ENCODE measurements around the gene LRRC59.

Gene LRRC59

DNA sequence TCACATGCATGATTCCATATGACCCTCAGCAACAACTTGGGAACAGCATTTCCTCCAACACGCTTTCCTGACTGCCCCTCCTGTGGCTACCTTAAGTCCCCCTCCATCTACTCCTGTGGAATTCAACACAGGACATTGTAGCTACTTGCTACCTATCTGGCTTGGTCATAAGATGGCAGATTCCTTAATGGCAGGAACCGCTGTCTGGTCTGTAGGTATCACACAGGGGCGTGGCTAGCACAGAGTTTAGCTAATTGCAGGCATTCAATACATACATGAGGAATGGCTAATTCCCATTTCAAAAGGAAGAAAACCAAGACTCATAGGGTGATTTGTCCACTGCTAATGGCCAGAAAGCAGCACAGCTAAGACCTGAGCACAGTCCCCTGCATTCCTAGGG lies 8.6 kb downstream of the LRRC59 start:
- Mint-ChIP-seq H3K27ac (no peak overlapping the region), H3K36me3 (ENCODE audit: low read depth) (peaks cover 83% of the 10 kb centered on the region), H3K9me3 (no peaks in the 10 kb centered on the region), H3K4me3 (no peak overlapping the region), H3K27me3 (ENCODE audit: low read depth, poor library complexity) (peaks cover 3% of the 10 kb centered on the region), H3K4me1 (peaks cover 8% of the 10 kb centered on the region)
- no peak for DNase-seq
- TF ChIP-seq CTCF (IDR thresholded peaks at IDR 0.05) = no peak

- DNase-seq = no peak
- peaks cover 8% of the 10 kb centered on the region for H3K4me1 Mint-ChIP-seq
- H3K27ac Mint-ChIP-seq = no peak overlapping the region
- H3K27me3 Mint-ChIP-seq (ENCODE audit: low read depth, poor library complexity) = peaks cover 3% of the 10 kb centered on the region
- H3K36me3 Mint-ChIP-seq (ENCODE audit: low read depth) = peaks cover 78% of the 10 kb centered on the region
- TF ChIP-seq CTCF (IDR thresholded peaks at IDR 0.05) = no peak
- H3K4me3 Mint-ChIP-seq = no peak overlapping the region
- H3K9me3 Mint-ChIP-seq = no peaks in the 10 kb centered on the region
Observed at GRCh38 chr17:50386510-50386909, 10.8 kb downstream of the LRRC59 start.

GRCh38 chr17:50382931-50383330 lies 14.4 kb downstream of the LRRC59 start:
- H3K36me3 Mint-ChIP-seq (ENCODE audit: low read depth) = peaks cover 49% of the 10 kb centered on the region
- no peaks in the 10 kb centered on the region for H3K4me1 Mint-ChIP-seq
- no peaks in the 10 kb centered on the region for H3K27me3 Mint-ChIP-seq (ENCODE audit: low read depth, poor library complexity)
- no peak for TF ChIP-seq CTCF (IDR thresholded peaks at IDR 0.05)
- no peak overlapping the region for H3K27ac Mint-ChIP-seq
- no peaks in the 10 kb centered on the region for H3K9me3 Mint-ChIP-seq
- DNase-seq = no peak
- no peak overlapping the region for H3K4me3 Mint-ChIP-seq

- Mint-ChIP-seq H3K9me3 (no peaks in the 10 kb centered on the region), H3K4me1 (no peaks in the 10 kb centered on the region), H3K27me3 (ENCODE audit: low read depth, poor library complexity) (no peaks in the 10 kb centered on the region), H3K36me3 (ENCODE audit: low read depth) (peaks cover 39% of the 10 kb centered on the region), H3K27ac (no peak overlapping the region), H3K4me3 (no peak overlapping the region)
- no peak for TF ChIP-seq CTCF (IDR thresholded peaks at IDR 0.05)
- no peak for DNase-seq
Observed at GRCh38 chr17:50381920-50382319, 15.4 kb downstream of the LRRC59 start.

GRCh38 chr17:50381260-50381815 lies 16.0 kb downstream of the LRRC59 start:
- peaks cover 33% of the 10 kb centered on the region for H3K36me3 Mint-ChIP-seq (ENCODE audit: low read depth)
- H3K9me3 Mint-ChIP-seq = no peaks in the 10 kb centered on the region
- no peak overlapping the region for H3K27ac Mint-ChIP-seq
- DNase-seq = no peak
- H3K4me1 Mint-ChIP-seq = no peaks in the 10 kb centered on the region
- no peaks in the 10 kb centered on the region for H3K27me3 Mint-ChIP-seq (ENCODE audit: low read depth, poor library complexity)
- H3K4me3 Mint-ChIP-seq = no peak overlapping the region
- TF ChIP-seq CTCF (IDR thresholded peaks at IDR 0.05) = no peak

All from nephron progenitor cell (in vitro differentiated cells).